Measurements from ENCODE around the gene KMT2C.
"Not testable (repeated sequence)": the region's sequence is repeated elsewhere in the genome, so short reads cannot be mapped to it uniquely, and the experiment has no call there.

Gene KMT2C

DNA sequence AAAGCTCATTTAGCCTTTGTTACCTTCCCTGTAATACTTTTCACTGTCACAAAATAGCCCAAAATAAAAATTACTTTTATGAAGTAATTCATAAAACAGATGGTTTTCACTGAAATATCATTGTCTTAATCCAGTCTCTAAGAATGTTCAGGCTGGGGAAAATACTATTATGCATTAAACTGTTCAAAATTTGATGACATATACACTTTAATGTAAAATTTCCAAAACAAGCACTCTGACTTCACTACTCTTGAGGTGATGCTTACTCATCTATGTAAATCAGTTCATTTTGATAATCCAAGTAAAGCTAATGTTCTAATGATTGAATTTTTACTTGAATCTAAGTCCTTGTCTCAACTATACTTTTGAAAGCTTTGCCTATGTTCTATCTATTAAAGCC, 127.9 kb downstream of the KMT2C start:
- no peak for DNase-seq (ENCODE audit: low spot score)

- not testable (repeated sequence) for DNase-seq (ENCODE audit: low spot score)
Measured at GRCh38 chr7:152299542-152300143, 136.2 kb downstream of the KMT2C start.

DNA sequence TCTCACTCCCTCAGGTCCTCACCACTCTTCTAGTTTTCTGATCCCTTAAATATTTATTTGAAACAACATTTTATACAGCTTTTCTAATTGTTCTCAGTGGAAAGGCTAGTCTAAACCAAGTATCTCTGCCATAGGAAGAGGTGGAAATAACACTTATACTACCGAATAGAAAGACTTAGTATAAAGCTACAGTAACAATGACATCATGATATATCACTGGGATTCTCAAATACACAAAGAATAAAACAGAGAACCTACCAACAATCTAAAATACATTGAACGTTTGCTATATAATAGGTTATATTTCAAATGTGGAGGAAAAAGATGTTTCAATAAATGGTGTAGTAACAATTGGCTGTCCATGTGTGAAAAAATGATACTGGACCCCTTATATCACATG, 142.9 kb downstream of the KMT2C start:
- no peak for DNase-seq (ENCODE audit: low spot score)

DNA sequence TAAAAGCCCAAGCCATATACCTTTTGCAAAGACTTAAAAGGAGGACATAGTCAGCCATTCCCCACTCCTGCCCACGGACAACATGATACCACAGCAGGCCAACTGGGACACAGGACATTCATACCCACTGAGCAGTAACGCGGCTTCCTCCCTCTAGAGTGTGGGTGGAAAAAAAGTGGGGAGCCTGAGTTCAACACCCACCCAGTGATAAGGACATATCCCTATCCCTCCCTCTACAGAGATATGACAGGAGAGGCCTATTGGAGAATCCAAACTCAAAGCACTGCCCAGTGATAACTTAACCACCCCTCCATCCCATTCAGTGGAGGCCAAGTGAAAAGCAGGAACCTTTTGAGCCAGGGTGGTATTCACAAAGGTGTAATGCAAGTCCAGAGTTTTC, 148.8 kb downstream of the KMT2C start:
- not testable (repeated sequence) for DNase-seq (ENCODE audit: low spot score)

GRCh38 chr7:152286219-152286618, 149.6 kb downstream of the KMT2C start:
- not testable (repeated sequence) for DNase-seq (ENCODE audit: low spot score)

GRCh38 chr7:152284998-152285397, 150.8 kb downstream of the KMT2C start:
- not testable (repeated sequence) for DNase-seq (ENCODE audit: low spot score)

- DNase-seq (ENCODE audit: low spot score) = not testable (repeated sequence)
Measured at GRCh38 chr7:152277687-152278086, 158.1 kb downstream of the KMT2C start.

GRCh38 chr7:152270427-152270826, 165.4 kb downstream of the KMT2C start:
- not testable (repeated sequence) for DNase-seq (ENCODE audit: low spot score)

DNA sequence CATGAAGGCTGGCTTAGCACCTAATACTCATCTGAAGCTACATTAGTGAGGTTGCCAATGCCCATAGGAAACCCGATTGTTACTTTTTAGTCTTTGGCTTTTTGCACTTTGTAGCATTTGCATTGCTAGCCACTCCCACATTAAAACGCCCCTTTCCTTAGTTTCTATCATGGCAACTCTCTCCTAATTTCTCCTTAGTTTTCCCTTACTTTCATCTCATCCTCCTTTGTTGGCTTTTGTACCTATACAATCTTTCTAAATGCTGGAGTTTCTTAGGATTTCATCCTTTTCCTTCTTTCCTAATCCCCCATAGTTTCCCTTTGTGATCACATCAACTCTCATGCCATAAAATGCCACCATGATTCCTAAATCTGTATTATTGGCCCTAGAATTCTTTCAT, 168.9 kb downstream of the KMT2C start:
- not testable (repeated sequence) for DNase-seq (ENCODE audit: low spot score)

- DNase-seq (ENCODE audit: low spot score) = not testable (repeated sequence)
Measured at GRCh38 chr7:152264915-152265314, 170.9 kb downstream of the KMT2C start.

DNA sequence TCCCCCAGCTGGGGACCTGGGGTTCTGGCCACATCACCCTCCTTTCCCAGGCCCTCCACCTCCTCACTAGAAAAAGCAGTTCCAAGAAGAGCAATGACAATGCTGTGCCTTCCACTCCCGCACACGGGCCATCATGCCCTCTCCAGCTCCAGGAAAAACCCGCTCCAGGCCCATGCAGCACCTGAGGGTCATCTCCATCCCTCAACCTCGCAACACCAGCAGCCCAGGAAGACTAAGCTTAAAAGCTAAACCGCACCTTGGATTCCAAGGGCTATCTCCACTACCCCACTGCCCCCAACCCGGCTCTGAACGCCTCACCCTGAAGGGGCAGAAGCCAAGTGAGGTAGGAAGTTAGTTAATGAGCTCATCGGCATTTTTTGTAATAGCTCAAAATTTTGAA, 173.7 kb downstream of the KMT2C start:
- DNase-seq (ENCODE audit: low spot score) = not testable (repeated sequence)

- not testable (repeated sequence) for DNase-seq (ENCODE audit: low spot score)
Measured at GRCh38 chr7:152259645-152260044, 176.2 kb downstream of the KMT2C start.

- not testable (repeated sequence) for DNase-seq (ENCODE audit: low spot score)
Measured at GRCh38 chr7:152247851-152248250, 188.0 kb downstream of the KMT2C start.

DNA sequence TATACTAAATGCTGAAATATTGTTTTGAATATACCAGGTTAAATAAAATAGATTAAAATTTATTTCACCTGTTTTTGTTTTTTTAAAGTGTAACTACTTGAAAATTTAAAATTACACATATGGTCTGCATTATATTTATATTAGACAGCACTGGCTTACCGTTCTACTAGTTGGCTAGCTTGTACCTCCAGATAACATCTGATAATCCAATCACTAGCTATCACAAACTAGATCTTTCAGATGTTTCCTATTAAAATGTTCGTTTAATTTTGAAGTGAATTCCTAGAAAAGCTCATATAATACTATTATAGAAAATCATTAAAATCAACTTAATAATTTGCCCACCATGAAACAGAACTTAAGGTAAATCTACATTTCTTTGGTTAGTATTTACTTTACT, 190.4 kb downstream of the KMT2C start:
- DNase-seq (ENCODE audit: low spot score) = not testable (repeated sequence)

DNA sequence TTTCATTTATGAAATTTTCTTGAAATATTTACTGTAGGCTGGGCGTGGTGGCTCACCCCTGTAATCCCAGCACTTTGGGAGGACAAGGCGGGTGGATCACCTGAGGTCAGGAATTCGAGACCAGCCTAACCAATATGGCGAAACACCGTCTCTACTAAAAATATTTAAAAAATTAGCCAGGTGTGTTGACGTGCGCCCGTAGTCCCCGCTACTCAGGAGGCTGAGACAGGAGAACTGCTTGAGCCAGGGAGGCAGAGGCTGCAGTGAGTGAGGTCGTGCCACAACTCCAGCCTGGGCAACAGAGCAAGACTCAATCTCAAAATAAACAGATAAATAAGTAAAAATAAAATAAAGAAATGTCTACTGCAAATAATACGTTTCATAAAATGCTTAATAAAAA, 192.3 kb downstream of the KMT2C start:
- DNase-seq (ENCODE audit: low spot score) = not testable (repeated sequence)

GRCh38 chr7:152241301-152241700, 194.5 kb downstream of the KMT2C start:
- not testable (repeated sequence) for DNase-seq (ENCODE audit: low spot score)

DNA sequence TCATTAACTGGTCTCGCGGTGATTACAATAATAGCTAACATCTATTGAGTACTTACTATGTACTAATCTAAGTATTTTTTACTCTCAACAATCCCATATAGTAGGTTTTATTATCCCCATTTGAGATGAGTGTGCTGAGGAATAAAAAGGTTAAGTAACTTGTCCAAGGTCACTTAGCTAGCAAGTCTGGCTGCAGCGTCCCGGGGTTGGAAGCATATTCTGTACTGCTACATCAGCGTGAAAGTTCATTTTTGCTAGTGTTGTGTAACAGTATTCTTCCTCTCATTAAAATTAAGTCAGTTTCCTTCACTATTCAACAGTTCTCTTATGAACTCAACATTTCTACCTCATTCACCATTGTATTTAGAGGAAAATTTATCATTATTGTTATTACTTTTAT, 199.5 kb downstream of the KMT2C start:
- DNase-seq (ENCODE audit: low spot score) = not testable (repeated sequence)

GRCh38 chr7:152234421-152234820, 201.4 kb downstream of the KMT2C start:
- DNase-seq (ENCODE audit: low spot score) = not testable (repeated sequence)

DNA sequence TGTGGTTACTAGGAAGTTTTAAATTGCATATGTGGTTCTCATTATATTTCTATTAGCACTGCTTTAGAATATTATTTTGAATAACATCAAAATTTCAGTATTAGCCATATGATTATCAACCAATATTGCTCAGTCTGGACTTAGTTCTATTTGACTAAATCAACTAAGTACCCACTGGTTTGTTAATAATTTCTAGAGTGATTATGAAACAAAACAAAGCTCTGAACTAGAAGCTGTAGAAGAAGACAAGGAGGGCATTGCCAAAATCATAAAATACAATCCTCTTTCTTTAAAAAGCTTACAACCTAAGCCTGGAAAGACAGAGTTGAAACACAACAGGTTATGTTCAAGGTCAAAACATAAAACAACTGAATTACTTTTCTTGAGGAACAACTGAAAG, 204.7 kb downstream of the KMT2C start:
- DNase-seq (ENCODE audit: low spot score) = no peak

DNA sequence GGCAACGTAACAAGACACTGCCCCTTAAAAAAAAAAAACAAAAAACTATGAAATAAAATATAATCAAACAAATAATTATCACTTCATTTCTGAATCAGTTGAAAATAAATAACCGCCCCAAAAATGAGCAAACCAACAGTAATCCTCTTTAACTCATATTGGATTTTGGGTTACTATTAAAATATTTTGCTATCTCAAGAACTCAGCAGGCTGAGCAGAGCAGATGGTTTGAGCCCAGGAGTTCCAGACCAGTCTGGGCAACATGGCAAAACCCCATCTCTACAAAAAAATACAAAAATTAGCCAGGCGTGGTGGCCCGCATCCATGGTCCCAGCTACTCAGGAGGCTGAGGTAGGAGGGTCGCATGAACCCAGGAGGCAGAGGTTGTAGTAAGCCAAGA, 216.2 kb downstream of the KMT2C start:
- not testable (repeated sequence) for DNase-seq (ENCODE audit: low spot score)

DNA sequence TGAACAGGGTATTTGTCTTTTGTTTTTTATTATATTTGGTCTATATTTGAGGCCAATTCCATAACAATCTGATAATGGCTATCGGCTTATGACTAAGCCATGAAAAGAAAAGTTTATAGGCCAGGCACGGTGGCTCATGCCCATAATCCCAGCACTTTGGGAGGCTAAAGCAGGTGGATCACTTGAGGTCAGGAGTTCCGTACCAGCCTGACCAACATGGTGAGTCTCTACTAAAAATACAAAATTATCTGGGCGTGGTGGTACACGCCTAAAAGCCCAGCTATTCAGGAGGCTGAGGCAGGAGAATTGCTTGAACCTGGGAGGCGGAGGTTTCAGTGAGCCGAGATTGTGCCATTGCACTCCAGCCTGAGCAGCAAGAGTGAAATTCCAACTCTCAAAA, 227.0 kb downstream of the KMT2C start:
- DNase-seq (ENCODE audit: low spot score) = not testable (repeated sequence)

- DNase-seq (ENCODE audit: low spot score) = not testable (repeated sequence)
Measured at GRCh38 chr7:152204417-152204816, 231.4 kb downstream of the KMT2C start.

DNA sequence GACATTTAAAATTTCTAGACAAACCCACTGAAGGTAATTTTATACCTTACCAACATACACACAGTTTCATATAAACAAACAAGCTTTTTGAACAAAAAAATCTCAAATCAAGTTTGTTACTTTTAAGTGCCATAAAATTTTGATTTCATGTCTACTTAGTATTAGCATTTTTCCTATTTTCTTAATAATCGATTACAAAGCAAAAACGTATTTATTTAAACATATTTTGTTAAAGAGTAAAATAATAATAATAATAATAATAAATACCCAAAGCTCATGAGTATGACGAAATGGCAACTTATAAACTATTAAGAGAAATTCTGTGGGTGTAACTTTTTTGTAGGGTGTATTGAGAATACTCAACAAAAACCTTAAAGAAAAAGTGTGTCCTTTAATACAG, 232.7 kb downstream of the KMT2C start:
- DNase-seq (ENCODE audit: low spot score) = no peak

DNA sequence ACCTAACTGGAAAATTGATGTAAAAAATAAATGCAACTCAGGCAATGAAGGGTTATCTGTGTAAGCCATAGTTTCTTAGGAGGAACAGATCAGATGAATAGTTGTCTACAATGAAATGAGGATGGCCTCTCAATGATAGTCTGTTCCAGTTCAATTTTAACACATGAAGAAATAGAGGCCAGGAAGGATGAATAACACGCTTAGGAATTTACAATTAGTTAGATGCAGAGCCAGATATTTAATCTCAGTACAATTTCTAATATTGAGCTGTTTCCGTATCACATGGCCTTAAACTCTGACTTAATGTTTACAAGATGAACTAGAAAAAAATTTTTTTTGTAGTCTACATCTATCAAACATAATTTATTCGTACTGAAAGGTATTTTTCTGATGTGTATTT, 233.7 kb downstream of the KMT2C start:
- no peak for DNase-seq (ENCODE audit: low spot score)

Measured in germinal center (tissue), 1 donor.